ENCODE measurements around the gene SLC30A2.

SLC30A2 gene

DNA sequence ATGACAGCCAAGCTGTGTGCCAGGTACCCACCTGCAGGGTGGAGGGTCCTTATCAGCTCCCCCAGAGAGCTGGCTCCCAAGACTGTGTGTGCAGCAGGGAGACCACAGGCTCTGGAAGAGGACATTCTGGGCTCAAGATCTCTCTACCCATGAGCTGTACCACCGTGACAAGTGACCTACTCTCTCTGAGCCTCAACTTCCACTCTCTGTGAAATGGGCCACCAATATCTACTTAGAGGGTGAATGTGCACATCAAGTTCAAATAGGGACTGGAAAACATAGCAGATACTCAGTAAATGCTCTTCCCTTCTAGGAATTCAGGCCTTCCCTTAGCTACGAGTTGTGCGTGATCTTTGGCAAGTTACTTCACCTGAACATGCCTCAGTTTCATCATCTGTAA is 1.5 kb downstream of the SLC30A2 start:
- peaks cover 87% of the 10 kb centered on the region for H3K27me3 ChIP-seq
- H3K36me3 ChIP-seq = no peaks in the 10 kb centered on the region
- H3K4me1 ChIP-seq (ENCODE audit: control insufficient read depth in 1 of 2, insufficient read depth in 1 of 2, low read depth in 1 of 2, low read length in 1 of 2) = peaks cover 0 to 5% of the 10 kb centered on the region in 2 experiments
- no peak overlapping the region for H3K4me3 ChIP-seq (ENCODE audit: low read depth in 1 of 2, low read length in 1 of 2)
- no peaks in the 10 kb centered on the region for H3K9me3 ChIP-seq
- TF ChIP-seq, protein P1, sequence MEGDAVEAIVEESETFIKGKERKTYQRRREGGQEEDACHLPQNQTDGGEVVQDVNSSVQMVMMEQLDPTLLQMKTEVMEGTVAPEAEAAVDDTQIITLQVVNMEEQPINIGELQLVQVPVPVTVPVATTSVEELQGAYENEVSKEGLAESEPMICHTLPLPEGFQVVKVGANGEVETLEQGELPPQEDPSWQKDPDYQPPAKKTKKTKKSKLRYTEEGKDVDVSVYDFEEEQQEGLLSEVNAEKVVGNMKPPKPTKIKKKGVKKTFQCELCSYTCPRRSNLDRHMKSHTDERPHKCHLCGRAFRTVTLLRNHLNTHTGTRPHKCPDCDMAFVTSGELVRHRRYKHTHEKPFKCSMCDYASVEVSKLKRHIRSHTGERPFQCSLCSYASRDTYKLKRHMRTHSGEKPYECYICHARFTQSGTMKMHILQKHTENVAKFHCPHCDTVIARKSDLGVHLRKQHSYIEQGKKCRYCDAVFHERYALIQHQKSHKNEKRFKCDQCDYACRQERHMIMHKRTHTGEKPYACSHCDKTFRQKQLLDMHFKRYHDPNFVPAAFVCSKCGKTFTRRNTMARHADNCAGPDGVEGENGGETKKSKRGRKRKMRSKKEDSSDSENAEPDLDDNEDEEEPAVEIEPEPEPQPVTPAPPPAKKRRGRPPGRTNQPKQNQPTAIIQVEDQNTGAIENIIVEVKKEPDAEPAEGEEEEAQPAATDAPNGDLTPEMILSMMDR (IDR thresholded peaks at IDR 0.05) = no peak
- H3K27ac ChIP-seq = no peak overlapping the region

DNA sequence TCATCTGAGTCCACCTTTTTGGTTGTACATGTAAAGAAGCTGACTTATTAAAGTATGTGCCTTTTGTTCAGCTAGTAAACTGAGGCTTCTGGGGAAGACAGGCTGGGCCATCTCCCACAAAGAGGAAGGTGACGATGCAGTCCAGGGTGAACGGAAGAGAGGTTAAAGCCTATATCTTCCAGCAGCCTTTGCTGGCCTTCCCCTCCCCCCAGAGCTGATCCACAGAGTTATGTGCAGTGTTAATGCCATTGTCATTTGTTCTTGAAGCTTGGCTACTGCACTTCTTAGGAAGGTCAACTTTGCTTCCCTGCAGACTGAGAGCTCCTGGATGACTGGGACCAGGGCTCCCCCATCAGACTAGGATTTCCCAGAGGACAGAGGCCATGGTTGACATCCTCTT is 2.2 kb downstream of the SLC30A2 start:
- Histone ChIP-seq H3K4me1 (ENCODE audit: control insufficient read depth in 1 of 2, insufficient read depth in 1 of 2, low read depth in 1 of 2, low read length in 1 of 2) (peaks cover 0 to 5% of the 10 kb centered on the region in 2 experiments), H3K36me3 (no peaks in the 10 kb centered on the region), H3K27ac (no peak overlapping the region), H3K27me3 (peaks cover 87% of the 10 kb centered on the region), H3K4me3 (ENCODE audit: low read depth in 1 of 2, low read length in 1 of 2) (no peak overlapping the region), H3K9me3 (no peaks in the 10 kb centered on the region)
- TF ChIP-seq, protein P1 (IDR thresholded peaks at IDR 0.05) = no peak

DNA sequence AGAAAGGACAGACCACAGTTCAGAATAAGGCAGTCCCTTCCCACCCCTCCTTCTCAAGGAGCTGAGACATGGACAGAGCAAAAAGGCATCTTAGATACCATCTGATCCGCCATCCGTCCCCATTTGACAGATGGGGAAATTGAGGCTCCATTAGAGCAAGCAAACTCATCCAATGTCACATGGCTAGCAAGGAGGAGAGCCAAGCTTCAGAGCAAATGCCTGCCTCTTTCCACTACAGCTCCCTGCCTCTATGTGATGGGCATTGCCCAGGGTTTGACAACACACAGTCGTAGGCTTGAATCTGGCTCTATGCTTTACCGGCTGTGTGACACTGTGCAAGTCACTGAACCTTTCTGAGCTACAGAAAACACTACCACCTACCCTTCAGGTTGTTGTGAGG is 3.9 kb downstream of the SLC30A2 start:
- Histone ChIP-seq H3K36me3 (no peaks in the 10 kb centered on the region), H3K27me3 (peaks cover 85% of the 10 kb centered on the region), H3K4me3 (ENCODE audit: low read depth in 1 of 2, low read length in 1 of 2) (no peak overlapping the region), H3K9me3 (no peaks in the 10 kb centered on the region), H3K27ac (no peak overlapping the region), H3K4me1 (ENCODE audit: control insufficient read depth in 1 of 2, insufficient read depth in 1 of 2, low read depth in 1 of 2, low read length in 1 of 2) (peaks cover 0 to 5% of the 10 kb centered on the region in 2 experiments)
- TF ChIP-seq, protein P1 (IDR thresholded peaks at IDR 0.05) = no peak

DNA sequence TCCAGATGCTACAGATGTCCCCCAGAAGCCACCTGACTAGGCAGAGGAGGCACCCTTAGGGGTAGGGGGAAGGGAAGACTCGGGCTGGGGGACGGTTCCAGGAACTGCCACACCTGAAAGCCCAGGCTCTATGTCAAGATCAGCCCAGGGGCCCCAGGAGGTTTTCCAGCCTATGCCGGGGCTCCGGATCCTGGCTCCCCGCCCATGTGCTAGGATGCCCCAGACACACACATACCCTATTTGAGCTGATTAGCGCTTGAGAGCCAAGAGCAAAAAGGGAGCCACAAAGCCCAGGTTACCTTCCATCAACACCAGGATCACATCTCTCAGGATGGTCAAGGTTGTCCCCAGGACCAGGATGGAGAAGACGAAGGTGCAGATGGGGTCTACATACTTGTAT is 4.5 kb downstream of the SLC30A2 start:
- Histone ChIP-seq H3K27ac (no peak overlapping the region), H3K9me3 (no peaks in the 10 kb centered on the region), H3K4me3 (ENCODE audit: low read depth in 1 of 2, low read length in 1 of 2) (no peak overlapping the region), H3K36me3 (no peaks in the 10 kb centered on the region), H3K27me3 (peaks cover 85% of the 10 kb centered on the region), H3K4me1 (ENCODE audit: control insufficient read depth in 1 of 2, insufficient read depth in 1 of 2, low read depth in 1 of 2, low read length in 1 of 2) (peaks cover 0 to 5% of the 10 kb centered on the region in 2 experiments)
- TF ChIP-seq, protein P1 (IDR thresholded peaks at IDR 0.05) = no peak

DNA sequence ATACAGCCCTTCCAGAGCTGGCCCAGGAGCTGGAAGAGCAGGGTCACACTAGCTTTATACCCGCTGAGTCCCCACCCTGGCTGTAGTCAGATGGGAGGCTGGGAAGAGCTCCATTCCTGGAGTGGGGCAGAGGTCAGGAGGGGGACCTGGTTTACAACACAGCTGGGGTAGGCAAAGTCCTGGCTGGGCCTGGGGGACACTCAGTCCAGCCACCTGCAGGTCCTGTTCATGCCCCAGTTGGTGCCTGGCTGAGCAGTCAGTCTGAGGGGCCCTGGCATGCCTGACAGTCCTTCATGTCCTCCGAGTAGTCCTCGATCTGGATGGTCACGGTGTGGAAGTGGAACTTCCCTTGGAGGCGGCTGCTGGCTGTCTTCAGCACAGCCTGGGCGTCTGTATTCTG is 7.0 kb downstream of the SLC30A2 start:
- Histone ChIP-seq H3K27ac (no peak overlapping the region), H3K4me1 (ENCODE audit: control insufficient read depth in 1 of 2, insufficient read depth in 1 of 2, low read depth in 1 of 2, low read length in 1 of 2) (peaks cover 12% of the 10 kb centered on the region in 2 experiments), H3K9me3 (no peaks in the 10 kb centered on the region), H3K4me3 (ENCODE audit: low read depth in 1 of 2, low read length in 1 of 2) (no peak overlapping the region), H3K36me3 (no peaks in the 10 kb centered on the region), H3K27me3 (peaks cover 76% of the 10 kb centered on the region)
- TF ChIP-seq, protein P1 (IDR thresholded peaks at IDR 0.05) = no peak

DNA sequence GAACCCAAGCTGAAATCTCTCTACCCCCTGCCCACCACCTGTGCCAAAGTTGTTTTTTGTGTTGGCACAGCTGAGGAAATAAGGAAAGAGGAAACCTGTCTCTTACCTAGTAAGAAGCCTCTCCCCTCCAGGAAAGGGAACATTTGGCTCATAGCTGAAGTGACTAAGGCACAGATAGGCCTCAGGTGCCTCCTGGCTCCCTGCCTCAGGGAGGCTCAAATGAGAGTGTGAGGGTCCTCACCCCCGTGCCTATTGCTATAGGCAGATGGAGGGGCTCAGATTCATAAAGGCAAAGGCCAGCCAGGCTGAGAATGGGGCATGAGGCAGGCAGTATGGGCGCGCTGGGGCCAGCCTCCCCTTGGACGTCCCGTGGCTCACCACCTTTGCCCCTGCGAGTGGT is 7.4 kb downstream of the SLC30A2 start:
- Histone ChIP-seq H3K4me1 (ENCODE audit: control insufficient read depth in 1 of 2, insufficient read depth in 1 of 2, low read depth in 1 of 2, low read length in 1 of 2) (peaks cover 12% of the 10 kb centered on the region in 2 experiments), H3K4me3 (ENCODE audit: low read depth in 1 of 2, low read length in 1 of 2) (no peak overlapping the region), H3K27ac (no peak overlapping the region), H3K27me3 (peaks cover 76% of the 10 kb centered on the region), H3K36me3 (no peaks in the 10 kb centered on the region), H3K9me3 (no peaks in the 10 kb centered on the region)
- TF ChIP-seq, protein P1 (IDR thresholded peaks at IDR 0.05) = no peak

All from neutrophil (primary cell).